Progenitor cell of endocrine pancreas (in vitro differentiated cells): ENCODE data around the gene TBC1D16. TPM values are rescaled to one million over a fixed set of nuclear protein-coding genes. Genes with fewer than 3 reads are reported as not detected.

Experiments
- DNase-seq: peaks from one replicate; pipeline ENCODE4 v3.0.0; 2021; ENCODE audit warnings: low spot score; ENCODE audit not compliant: unreplicated experiment
- H3K27ac Mint-ChIP-seq: 2 replicates; pipeline ENCODE4 v1.8.0; 2021; ENCODE audit warnings: mild to moderate bottlenecking, moderate library complexity, mixed read lengths
- H3K27me3 Mint-ChIP-seq: 2 replicates; pipeline ENCODE4 v1.8.0; 2021; ENCODE audit warnings: mixed read lengths
- H3K36me3 Mint-ChIP-seq: 2 replicates; pipeline ENCODE4 v1.8.0; 2022; ENCODE audit warnings: mixed read lengths; ENCODE audit not compliant: insufficient read depth
- H3K4me1 Mint-ChIP-seq: 2 replicates; pipeline ENCODE4 v1.8.0; 2021; ENCODE audit warnings: low read depth, mixed read lengths
- H3K4me3 Mint-ChIP-seq: 2 replicates; pipeline ENCODE4 v1.8.0; 2021; ENCODE audit warnings: low read depth, mild to moderate bottlenecking, moderate library complexity, mixed read lengths
- H3K9me3 Mint-ChIP-seq: 2 replicates; pipeline ENCODE4 v1.8.0; 2021; ENCODE audit warnings: low read depth, mixed read lengths
- long read RNA-seq: library from polyadenylated mRNA; unstranded; transcript quantifications from one replicate; pipeline ENCODE4 v2.0.0, GENCODE V29; 2020
- total RNA-seq: library from RNA; stranded (reverse); gene quantifications from 2 replicates; pipeline ENCODE4 v1.2.1, GENCODE V29; 2021
- TF ChIP-seq, protein P1 (sequence below): fragments of 200-600 bp; sonication (generic); IDR thresholded peaks from one replicate; pipeline ENCODE4 v1.5.0; 2021; ENCODE audit warnings: antibody characterized with exemption, mild to moderate bottlenecking; ENCODE audit not compliant: unreplicated experiment

TBC1D16 gene
- total RNA-seq, result 85.1 and 87.9 TPM in 2 replicates
- long read RNA-seq, full-length matches to known transcripts, result 1 of 17 reads
- long read RNA-seq, partial matches to known transcripts, result 4 of 17 reads
- long read RNA-seq, other reads (novel, unspliced or antisense), result 12 of 17 reads

DNA sequence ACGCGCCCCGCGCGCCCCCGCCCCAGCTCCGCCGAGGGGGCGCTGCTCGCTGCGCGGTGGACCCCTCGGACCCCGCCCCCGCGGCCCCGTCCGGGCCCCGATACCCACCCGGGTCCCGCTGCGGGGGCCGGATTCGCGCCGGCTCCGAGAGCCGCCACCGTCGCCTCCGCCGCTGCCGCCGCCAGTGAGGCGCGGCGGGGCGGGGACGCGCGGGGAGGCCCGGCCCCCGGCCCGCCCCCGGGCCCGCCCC is at the start of gene TBC1D16:
TSS of gene TBC1D16 (minus strand) at position 186 of the 250 bp plus-strand sequence. CDS start 22,325 bp downstream, outside the sequence.
- no peak for DNase-seq
- peak within 1 kb of the TSS; percentile 97 for H3K27ac Mint-ChIP-seq
- peaks cover 4% of the 10 kb centered on the region for H3K36me3 Mint-ChIP-seq
- H3K4me1 Mint-ChIP-seq, result peaks cover 24% of the 10 kb centered on the region
- H3K9me3 Mint-ChIP-seq, result no peaks in the 10 kb centered on the region
- peak within 1 kb of the TSS; percentile 98 for H3K4me3 Mint-ChIP-seq
- TF ChIP-seq, protein P1, sequence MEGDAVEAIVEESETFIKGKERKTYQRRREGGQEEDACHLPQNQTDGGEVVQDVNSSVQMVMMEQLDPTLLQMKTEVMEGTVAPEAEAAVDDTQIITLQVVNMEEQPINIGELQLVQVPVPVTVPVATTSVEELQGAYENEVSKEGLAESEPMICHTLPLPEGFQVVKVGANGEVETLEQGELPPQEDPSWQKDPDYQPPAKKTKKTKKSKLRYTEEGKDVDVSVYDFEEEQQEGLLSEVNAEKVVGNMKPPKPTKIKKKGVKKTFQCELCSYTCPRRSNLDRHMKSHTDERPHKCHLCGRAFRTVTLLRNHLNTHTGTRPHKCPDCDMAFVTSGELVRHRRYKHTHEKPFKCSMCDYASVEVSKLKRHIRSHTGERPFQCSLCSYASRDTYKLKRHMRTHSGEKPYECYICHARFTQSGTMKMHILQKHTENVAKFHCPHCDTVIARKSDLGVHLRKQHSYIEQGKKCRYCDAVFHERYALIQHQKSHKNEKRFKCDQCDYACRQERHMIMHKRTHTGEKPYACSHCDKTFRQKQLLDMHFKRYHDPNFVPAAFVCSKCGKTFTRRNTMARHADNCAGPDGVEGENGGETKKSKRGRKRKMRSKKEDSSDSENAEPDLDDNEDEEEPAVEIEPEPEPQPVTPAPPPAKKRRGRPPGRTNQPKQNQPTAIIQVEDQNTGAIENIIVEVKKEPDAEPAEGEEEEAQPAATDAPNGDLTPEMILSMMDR, result no peak
- no peaks in the 10 kb centered on the region for H3K27me3 Mint-ChIP-seq

GRCh38 chr17:80084773-80085172 is 49.1 kb upstream of the TBC1D16 start:
- no peaks in the 10 kb centered on the region for H3K36me3 Mint-ChIP-seq
- H3K9me3 Mint-ChIP-seq, result no peaks in the 10 kb centered on the region
- no peak overlapping the region for H3K27ac Mint-ChIP-seq
- H3K27me3 Mint-ChIP-seq, result no peaks in the 10 kb centered on the region
- TF ChIP-seq, protein P1, result no peak
- H3K4me1 Mint-ChIP-seq, result no peaks in the 10 kb centered on the region
- no peak overlapping the region for H3K4me3 Mint-ChIP-seq
- no peak for DNase-seq

GRCh38 chr17:80083136-80083661 is 47.5 kb upstream of the TBC1D16 start:
- DNase-seq, result no peak
- Mint-ChIP-seq H3K4me3 (no peak overlapping the region), H3K4me1 (no peaks in the 10 kb centered on the region), H3K36me3 (no peaks in the 10 kb centered on the region), H3K27me3 (no peaks in the 10 kb centered on the region), H3K27ac (no peak overlapping the region), H3K9me3 (no peaks in the 10 kb centered on the region)
- TF ChIP-seq, protein P1, result no peak

GRCh38 chr17:80082403-80083135 is 46.9 kb upstream of the TBC1D16 start:
- H3K4me1 Mint-ChIP-seq, result no peaks in the 10 kb centered on the region
- TF ChIP-seq, protein P1, result peak; percentile 72
- no peaks in the 10 kb centered on the region for H3K27me3 Mint-ChIP-seq
- no peak overlapping the region for H3K4me3 Mint-ChIP-seq
- H3K9me3 Mint-ChIP-seq, result no peaks in the 10 kb centered on the region
- H3K36me3 Mint-ChIP-seq, result peaks cover 2% of the 10 kb centered on the region
- DNase-seq, result peak; percentile 61
- H3K27ac Mint-ChIP-seq, result peak overlapping the region; percentile 59

DNA sequence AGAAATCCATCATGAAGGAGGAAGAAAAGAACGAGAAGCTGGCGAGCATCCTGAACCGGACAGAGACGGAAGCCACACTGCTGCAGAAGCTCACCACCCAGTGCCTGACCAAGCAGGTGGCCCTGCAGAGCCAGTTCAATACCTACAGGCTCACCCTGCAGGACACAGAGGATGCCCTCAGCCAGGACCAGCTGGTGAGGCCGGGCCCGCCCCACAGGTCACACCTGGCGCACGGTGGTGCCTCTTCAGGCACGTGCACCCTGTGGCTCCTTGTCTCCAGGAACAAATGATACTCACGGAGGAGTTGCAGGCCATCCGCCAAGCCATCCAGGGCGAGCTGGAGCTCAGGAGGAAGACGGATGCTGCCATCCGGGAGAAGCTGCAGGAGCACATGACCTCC is 45.9 kb upstream of the TBC1D16 start:
- Mint-ChIP-seq H3K27ac (no peak overlapping the region), H3K27me3 (no peaks in the 10 kb centered on the region), H3K4me3 (no peak overlapping the region), H3K9me3 (no peaks in the 10 kb centered on the region), H3K36me3 (peaks cover 4% of the 10 kb centered on the region), H3K4me1 (no peaks in the 10 kb centered on the region)
- TF ChIP-seq, protein P1, result no peak
- no peak for DNase-seq
